VCaP (cell line): ENCODE results near the gene ASB10.

ENCODE experiments used
- H3K27ac ChIP-seq: fragments of 450-650 bp; 2 replicates; pipeline ENCODE4 v1.5.1; 2017
- TF ChIP-seq, protein P1 (sequence below): fragments of 450-650 bp; conservative IDR thresholded peaks from 2 replicates; pipeline ENCODE4 v1.5.1; 2017; ENCODE audit warnings: mild to moderate bottlenecking, moderate library complexity

ASB10 gene

DNA sequence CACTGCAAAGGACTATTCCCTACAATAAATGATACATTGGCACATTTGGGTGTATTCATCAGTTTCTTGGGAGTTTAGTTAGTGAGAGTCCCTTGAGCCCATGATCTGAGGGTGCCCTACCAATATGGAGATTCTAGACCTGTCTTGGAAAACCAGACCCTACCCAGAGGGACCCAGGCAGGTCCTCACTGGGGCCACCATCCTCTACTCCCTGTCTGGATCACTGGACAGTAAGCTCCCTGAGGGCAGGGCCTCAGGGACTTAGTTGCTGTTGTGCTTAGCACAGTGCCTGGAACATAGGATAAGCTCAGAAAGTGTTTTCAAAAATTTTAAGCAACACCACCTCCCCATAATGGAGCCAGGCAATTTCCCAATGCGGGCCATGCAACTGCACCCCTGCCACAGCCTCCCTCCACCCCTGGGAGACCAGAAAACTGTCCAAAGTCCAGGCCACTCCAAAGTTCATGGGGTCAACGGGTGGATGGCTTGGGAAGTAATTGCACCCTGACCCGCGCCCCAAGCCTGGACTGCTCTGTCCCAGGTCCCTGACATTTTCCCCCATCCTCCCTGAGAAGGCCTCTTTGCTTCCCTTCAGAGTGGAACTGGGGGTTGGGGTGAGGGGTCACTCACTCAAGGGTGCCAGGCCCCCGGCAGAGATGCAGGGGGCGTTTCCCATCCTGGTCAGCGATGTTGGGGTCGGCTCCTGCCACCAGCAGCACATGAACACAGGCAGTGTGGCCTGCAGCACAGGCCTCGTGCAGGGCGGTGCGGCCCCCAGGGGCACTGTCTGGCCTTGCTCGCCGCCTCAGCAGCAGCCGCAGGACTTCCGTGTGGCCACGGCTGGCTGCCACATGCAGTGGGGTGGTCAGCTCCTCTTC, 1.0 kb downstream of the ASB10 start:
- no peak overlapping the region for H3K27ac ChIP-seq
- TF ChIP-seq, protein P1, sequence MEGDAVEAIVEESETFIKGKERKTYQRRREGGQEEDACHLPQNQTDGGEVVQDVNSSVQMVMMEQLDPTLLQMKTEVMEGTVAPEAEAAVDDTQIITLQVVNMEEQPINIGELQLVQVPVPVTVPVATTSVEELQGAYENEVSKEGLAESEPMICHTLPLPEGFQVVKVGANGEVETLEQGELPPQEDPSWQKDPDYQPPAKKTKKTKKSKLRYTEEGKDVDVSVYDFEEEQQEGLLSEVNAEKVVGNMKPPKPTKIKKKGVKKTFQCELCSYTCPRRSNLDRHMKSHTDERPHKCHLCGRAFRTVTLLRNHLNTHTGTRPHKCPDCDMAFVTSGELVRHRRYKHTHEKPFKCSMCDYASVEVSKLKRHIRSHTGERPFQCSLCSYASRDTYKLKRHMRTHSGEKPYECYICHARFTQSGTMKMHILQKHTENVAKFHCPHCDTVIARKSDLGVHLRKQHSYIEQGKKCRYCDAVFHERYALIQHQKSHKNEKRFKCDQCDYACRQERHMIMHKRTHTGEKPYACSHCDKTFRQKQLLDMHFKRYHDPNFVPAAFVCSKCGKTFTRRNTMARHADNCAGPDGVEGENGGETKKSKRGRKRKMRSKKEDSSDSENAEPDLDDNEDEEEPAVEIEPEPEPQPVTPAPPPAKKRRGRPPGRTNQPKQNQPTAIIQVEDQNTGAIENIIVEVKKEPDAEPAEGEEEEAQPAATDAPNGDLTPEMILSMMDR: no peak

DNA sequence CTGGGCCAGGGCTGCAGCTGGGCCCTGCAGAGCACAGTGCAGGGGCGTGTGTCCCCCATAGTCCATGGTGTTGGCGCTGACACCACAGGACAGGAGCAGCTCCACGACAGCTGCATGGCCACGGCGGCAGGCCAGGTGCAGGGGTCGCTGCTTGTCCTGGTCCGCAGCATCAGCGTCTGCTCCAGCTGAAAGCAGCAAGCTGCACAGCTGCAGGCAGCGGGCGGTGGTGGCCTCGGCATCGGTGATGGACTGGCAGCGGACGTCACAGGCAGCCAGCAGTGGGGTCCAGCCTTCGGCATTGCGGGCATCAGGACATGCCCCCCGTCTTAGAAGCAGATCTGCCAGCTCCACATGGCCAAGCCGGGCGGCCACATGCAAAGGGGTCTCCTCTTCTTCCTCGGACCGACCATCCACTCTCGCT, 6.0 kb downstream of the ASB10 start:
- no peak overlapping the region for H3K27ac ChIP-seq
- TF ChIP-seq, protein P1: no peak

DNA sequence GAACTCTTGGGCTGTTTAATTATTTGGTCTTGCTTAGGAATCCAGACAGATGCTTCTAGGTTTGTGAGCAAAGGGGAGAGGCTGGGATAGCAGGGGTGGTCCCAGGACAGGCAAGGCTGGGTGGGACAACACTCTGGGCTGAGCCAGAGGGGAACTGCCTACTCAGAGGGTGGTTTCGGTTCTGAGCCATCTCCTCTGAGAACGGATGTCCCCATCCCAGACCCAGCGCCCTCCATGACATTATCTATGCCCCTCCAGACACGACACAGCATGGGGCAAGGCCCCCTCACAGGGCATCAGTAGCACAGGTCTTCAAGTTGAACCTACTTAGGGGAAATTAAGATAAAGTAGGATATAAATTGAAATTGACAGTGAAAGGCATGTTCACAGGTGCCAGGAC, 7.1 kb downstream of the ASB10 start:
- TF ChIP-seq, protein P1: no peak
- H3K27ac ChIP-seq: no peak overlapping the region

DNA sequence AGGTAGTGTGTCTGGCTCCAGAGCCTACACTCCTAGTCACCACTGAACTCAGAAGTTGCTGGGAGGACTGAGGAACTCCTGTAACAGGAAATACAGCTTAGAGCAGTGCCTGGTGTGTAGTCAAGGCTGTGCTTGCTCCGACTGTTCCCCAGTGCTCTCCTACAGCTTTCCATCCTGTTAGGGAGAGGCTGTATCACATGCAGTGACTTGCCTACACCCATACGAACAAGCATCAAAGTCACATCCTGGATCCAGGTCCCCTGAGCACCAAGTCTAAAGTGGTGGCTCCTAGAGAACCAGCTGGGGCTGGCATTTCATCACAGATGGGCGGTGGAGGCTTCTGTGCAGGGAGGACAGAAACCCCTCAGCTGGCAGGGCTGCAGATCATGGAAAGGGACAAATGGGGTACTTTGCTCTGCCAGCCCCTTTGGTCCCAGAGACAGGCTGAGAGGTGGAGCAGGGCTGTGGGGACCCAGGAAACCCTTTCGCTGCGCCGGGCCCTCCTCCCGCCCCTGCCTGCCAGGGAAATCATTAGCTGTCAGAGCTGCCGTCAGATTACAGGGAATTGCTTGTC, 7.7 kb downstream of the ASB10 start:
- TF ChIP-seq, protein P1: no peak
- no peak overlapping the region for H3K27ac ChIP-seq

DNA sequence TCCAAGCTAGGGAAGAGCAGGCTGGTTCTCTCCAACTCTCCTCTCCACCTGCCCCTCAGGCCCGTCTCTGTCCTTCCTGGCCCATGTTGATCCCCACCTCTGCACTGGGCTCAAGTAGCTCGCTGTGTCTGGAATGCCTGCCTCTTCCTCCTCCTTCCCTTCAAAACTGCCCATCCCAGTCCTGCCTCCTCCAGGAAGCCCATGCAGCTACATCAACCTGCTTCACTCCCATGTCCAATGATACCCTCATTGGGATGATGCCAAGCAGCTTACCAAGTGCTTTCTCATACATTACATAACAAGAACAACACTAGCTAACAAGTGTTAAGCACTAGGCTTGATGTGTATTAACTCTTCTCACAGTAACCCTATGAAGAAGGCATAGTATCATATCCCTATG, 8.2 kb downstream of the ASB10 start:
- no peak overlapping the region for H3K27ac ChIP-seq
- TF ChIP-seq, protein P1: no peak

DNA sequence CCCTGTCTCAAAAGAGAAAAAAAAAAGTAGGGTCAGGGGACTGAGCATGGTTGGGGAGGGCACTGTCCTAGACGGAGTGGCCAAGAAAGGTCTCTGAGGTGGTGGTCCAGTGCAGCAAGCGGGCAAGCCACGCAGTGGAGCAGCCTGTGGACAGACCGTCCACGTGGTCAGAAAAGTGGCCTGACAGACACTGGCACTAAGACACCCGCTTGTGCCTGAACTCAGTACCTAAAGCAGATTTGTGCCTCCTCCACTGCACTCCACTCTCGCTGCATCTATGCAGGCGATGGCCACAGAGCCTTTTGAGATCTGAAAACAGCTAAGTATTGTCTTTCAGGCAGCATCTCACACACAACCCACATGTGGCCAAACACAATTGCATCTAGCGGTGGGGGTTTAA, 8.8 kb downstream of the ASB10 start:
- H3K27ac ChIP-seq: no peak overlapping the region
- TF ChIP-seq, protein P1: no peak

DNA sequence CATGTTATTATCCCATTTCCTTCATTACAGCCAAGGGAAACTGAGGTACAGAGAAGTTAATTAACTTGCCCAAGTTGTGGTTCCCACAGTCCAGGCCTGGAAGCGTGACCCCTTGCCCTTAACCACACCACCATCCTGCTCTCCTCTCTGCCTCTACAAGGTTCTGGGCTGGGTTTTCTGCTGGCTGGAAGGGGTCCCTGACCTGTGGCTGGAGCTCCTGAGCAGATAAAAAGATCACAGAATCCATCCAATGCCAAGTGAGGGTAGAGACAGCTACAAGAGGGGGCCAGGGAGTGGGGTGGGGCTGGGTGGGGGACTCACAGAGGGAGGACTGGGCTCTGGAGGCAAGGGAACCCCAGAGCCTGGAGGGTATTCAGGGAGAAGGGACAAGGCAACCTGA, 9.7 kb downstream of the ASB10 start:
- no peak overlapping the region for H3K27ac ChIP-seq
- TF ChIP-seq, protein P1: no peak
